Adrenal gland (tissue), 12 donors: ENCODE data around the gene RNFT2. TPM values are rescaled to one million over a fixed set of nuclear protein-coding genes. Genes with fewer than 3 reads are reported as not detected.

ENCODE experiments used
- DNase-seq, 7 donors: peaks; one replicate each; pipeline ENCODE4 v3.0.0-alpha.2; 2019 to 2020
- H3K27ac ChIP-seq, 5 donors: fragments of 200-600 bp; sonication (generic) in 4 of 5; 1 replicate in 3 of 5; 2 replicates in 2 of 5; pipeline versions ENCODE4 v1.5.1 to v1.8.0; 2016 to 2020; ENCODE audit warnings: mild to moderate bottlenecking in 1 of 5
- H3K27me3 ChIP-seq: fragments of 200-600 bp; 2 replicates; pipeline ENCODE4 v1.8.0; 2021
- H3K36me3 ChIP-seq, 2 donors: fragments of 200-600 bp; replicated peaks in 1 of 2; 1 replicate in 1 of 2; 2 replicates in 1 of 2; pipeline versions ENCODE4 v1.5.1 to v1.8.0; 2018 to 2022
- H3K4me1 ChIP-seq, 2 donors: fragments of 200-600 bp; replicated peaks in 1 of 2; 1 replicate in 1 of 2; 2 replicates in 1 of 2; pipeline versions ENCODE4 v1.5.1 to v1.8.0; 2018 to 2021
- H3K4me3 ChIP-seq, 4 donors: fragments of 200-600 bp; sonication (generic) in 3 of 4; one replicate each; pipeline ENCODE4 v1.5.1; 2016 to 2018
- H3K9me3 ChIP-seq, 3 donors: fragments of 200-600 bp; sonication (generic) in 1 of 3; replicated peaks in 1 of 3; 1 replicate in 2 of 3; 2 replicates in 1 of 3; pipeline versions ENCODE4 v1.5.1 to v1.8.0; 2016 to 2021
- POLR2A ChIP-seq, 2 donors: fragments of 450-650 bp; IDR thresholded peaks; one replicate each; pipeline ENCODE4 v1.6.1; 2017; ENCODE audit warnings: antibody characterized with exemption in 2 of 2, mild to moderate bottlenecking in 2 of 2, moderate library complexity in 1 of 2
- WGBS, 4 donors: extraction: QIAGEN DNeasy Blood & Tissue Kit in 2 of 4; methylation state at CpG; one replicate each; pipeline versions ENCODE4 v1.1.5 to v1.1.7; 2013 to 2017; 5-methylcytosine and 5-hydroxymethylcytosine counted together
- intact Hi-C, 2 donors: fragments of 100-400 bp; cut with DNase I; formaldehyde crosslinking; loops; one replicate each; pipeline versions ENCODE4 v1.14.1 to v1.15.0; 2022 to 2023
- polyA plus RNA-seq, 3 donors: library from polyadenylated mRNA; stranded (reverse); fragments of 200-250 nt in 2 of 3; fragments of 350-450 nt in 1 of 3; fragmentation: Illumina TruSeq in 1 of 3; extraction: RNeasy Lipid Tissue Mini Kit (QIAGEN cat#74804) in 1 of 3; gene quantifications; one replicate each; pipeline ENCODE4 v1.2.3, GENCODE V29; 2013 to 2014
- total RNA-seq, 9 donors: library from RNA; depleted of rRNA in 4 of 9; stranded (reverse); fragments of >200 nt in 4 of 9; fragments of 120-200 nt in 1 of 9; fragmentation: NEBNext Ultra II Directional in 1 of 9; extraction: Animal tissue kit (Norgen Biotek cat#: 25700) in 1 of 9; gene quantifications; one replicate each; pipeline versions ENCODE4 v1.1.0 to v1.2.4, GENCODE V29; 2013 to 2023
- TF ChIP-seq, protein P1 (sequence below), 6 experiments: fragments of 450-650 bp in 4 of 6; fragments of 200-600 bp in 2 of 6; sonication (generic) in 1 of 6; IDR thresholded peaks; 1 replicate in 5 of 6; 2 replicates in 1 of 6; pipeline versions ENCODE4 v1.5.1 to v1.8.0; 2016 to 2021; ENCODE audit warnings: antibody characterized with exemption in 6 of 6, mild to moderate bottlenecking in 2 of 6, moderate library complexity in 1 of 6
- donor health status: healthy with polysubstance abuse.
- donor health status: Bipolar disorder and iron deficiency.
- donor health status: DM: yes; HTN: yes; CAD: no.
- donor health status: DM: no; HTN: no; CAD: no.
- donor health status: DM: no; HTN: no; CAD: no.
- donor health status: DM: yes; HTN: yes; CAD: no.

The RNFT2 gene
- total and polyA plus RNA-seq, 12 donors: 2.8 to 11.4 (median 5.8) TPM

- no peaks in the 10 kb centered on the region for H3K4me1 ChIP-seq
- 60 to 65% (median 63%) methylated on average over 5 to 6 of the region's 6 CpGs for WGBS, 4 donors
- H3K27ac ChIP-seq: no peak overlapping the region
- no peaks in the 10 kb centered on the region for H3K9me3 ChIP-seq
- no peaks in the 10 kb centered on the region for H3K27me3 ChIP-seq
- no peak overlapping the region for H3K4me3 ChIP-seq
- TF ChIP-seq POLR2A (IDR thresholded peaks at IDR 0.05): no peak
- TF ChIP-seq, protein P1, sequence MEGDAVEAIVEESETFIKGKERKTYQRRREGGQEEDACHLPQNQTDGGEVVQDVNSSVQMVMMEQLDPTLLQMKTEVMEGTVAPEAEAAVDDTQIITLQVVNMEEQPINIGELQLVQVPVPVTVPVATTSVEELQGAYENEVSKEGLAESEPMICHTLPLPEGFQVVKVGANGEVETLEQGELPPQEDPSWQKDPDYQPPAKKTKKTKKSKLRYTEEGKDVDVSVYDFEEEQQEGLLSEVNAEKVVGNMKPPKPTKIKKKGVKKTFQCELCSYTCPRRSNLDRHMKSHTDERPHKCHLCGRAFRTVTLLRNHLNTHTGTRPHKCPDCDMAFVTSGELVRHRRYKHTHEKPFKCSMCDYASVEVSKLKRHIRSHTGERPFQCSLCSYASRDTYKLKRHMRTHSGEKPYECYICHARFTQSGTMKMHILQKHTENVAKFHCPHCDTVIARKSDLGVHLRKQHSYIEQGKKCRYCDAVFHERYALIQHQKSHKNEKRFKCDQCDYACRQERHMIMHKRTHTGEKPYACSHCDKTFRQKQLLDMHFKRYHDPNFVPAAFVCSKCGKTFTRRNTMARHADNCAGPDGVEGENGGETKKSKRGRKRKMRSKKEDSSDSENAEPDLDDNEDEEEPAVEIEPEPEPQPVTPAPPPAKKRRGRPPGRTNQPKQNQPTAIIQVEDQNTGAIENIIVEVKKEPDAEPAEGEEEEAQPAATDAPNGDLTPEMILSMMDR (IDR thresholded peaks at IDR 0.05): peak in 2 of 6 experiments; percentile 23 to 34
- no peaks in the 10 kb centered on the region for H3K36me3 ChIP-seq
- intact Hi-C loops: no loop called here
- no peak for DNase-seq
These were observed 125.2 kb downstream of the RNFT2 start for GRCh38 chr12:116863275-116863767.

- Histone ChIP-seq H3K4me3 (no peak overlapping the region), H3K27ac (no peak overlapping the region), H3K36me3 (no peaks in the 10 kb centered on the region), H3K4me1 (no peaks in the 10 kb centered on the region), H3K9me3 (no peaks in the 10 kb centered on the region), H3K27me3 (no peaks in the 10 kb centered on the region)
- no peak for TF ChIP-seq POLR2A (IDR thresholded peaks at IDR 0.05)
- TF ChIP-seq, protein P1 (IDR thresholded peaks at IDR 0.05): no peak
- 35 to 46% (median 42%) methylated on average over 13 of the region's 13 CpGs for WGBS, 4 donors
- intact Hi-C loops: no loop called here
- DNase-seq: peak in 2 of 7 donors; percentile 17 to 18
These were observed 126.5 kb downstream of the RNFT2 start for GRCh38 chr12:116864371-116865160.

GRCh38 chr12:116867523-116867922 lies 129.4 kb downstream of the RNFT2 start:
- no peak overlapping the region for H3K4me3 ChIP-seq
- intact Hi-C loops: no loop called here
- H3K36me3 ChIP-seq: no peaks in the 10 kb centered on the region
- H3K27ac ChIP-seq: no peak overlapping the region
- H3K27me3 ChIP-seq: no peaks in the 10 kb centered on the region
- 74 to 97% (median 89%) methylated on average over 2 of the region's 2 CpGs for WGBS, 4 donors
- no peaks in the 10 kb centered on the region for H3K9me3 ChIP-seq
- H3K4me1 ChIP-seq: no peaks in the 10 kb centered on the region
- TF ChIP-seq POLR2A (IDR thresholded peaks at IDR 0.05): no peak
- TF ChIP-seq, protein P1 (IDR thresholded peaks at IDR 0.05): no peak
- DNase-seq: no peak

- Histone ChIP-seq H3K27ac (no peak overlapping the region), H3K9me3 (no peaks in the 10 kb centered on the region), H3K4me1 (no peaks in the 10 kb centered on the region), H3K27me3 (no peaks in the 10 kb centered on the region), H3K4me3 (no peak overlapping the region), H3K36me3 (no peaks in the 10 kb centered on the region)
- no peak for DNase-seq
- no peak for TF ChIP-seq POLR2A (IDR thresholded peaks at IDR 0.05)
- TF ChIP-seq, protein P1 (IDR thresholded peaks at IDR 0.05): no peak
- 70 to 86% (median 79%) methylated on average over 4 of the region's 4 CpGs for WGBS, 4 donors
- intact Hi-C loops: no loop called here
These were observed 132.2 kb downstream of the RNFT2 start for GRCh38 chr12:116870306-116870705.
